Uterus (tissue), 2 donors: Measurements from ENCODE around the gene LYSMD2.

Experiments
- CTCF ChIP-seq, 4 experiments: fragments of 200-600 bp in 2 of 4; fragments of 450-650 bp in 2 of 4; sonication (generic) in 2 of 4; IDR thresholded peaks; one replicate each; pipeline ENCODE4 v1.5.1; 2016 to 2019; ENCODE audit warnings: antibody characterized with exemption in 4 of 4, mild to moderate bottlenecking in 2 of 4, moderate library complexity in 1 of 4
- POLR2A ChIP-seq, 2 donors: fragments of 450-650 bp; IDR thresholded peaks; one replicate each; pipeline ENCODE4 v1.6.1; 2016; ENCODE audit warnings: antibody characterized with exemption in 2 of 2, mild to moderate bottlenecking in 1 of 2, moderate library complexity in 1 of 2

GRCh38 chr15:51752888-51753287 is 15.4 kb upstream of the LYSMD2 start:
- TF ChIP-seq CTCF (IDR thresholded peaks at IDR 0.05): no peak
- TF ChIP-seq POLR2A (IDR thresholded peaks at IDR 0.05): no peak
